Vagina (tissue), 2 donors: ENCODE measurements around the gene HPD. TPM values are rescaled to one million over a fixed set of nuclear protein-coding genes. Genes with fewer than 3 reads are reported as not detected.

Source experiments
- DNase-seq, 2 donors: peaks; one replicate each; pipeline ENCODE4 v3.0.0-alpha.2; 2017; ENCODE audit errors: extremely low spot score in 2 of 2
- H3K27ac ChIP-seq: fragments of 200-600 bp; sonication (generic); one replicate; pipeline ENCODE4 v1.5.1; 2019
- H3K27me3 ChIP-seq: fragments of 200-600 bp; sonication (generic); one replicate; pipeline ENCODE4 v1.5.1; 2019
- H3K36me3 ChIP-seq, 2 donors: fragments of 200-600 bp; sonication (generic); one replicate each; pipeline ENCODE4 v1.5.1; 2017 to 2019
- H3K4me1 ChIP-seq: fragments of 200-600 bp; sonication (generic); one replicate; pipeline ENCODE4 v1.5.1; 2019
- H3K4me3 ChIP-seq, 2 donors: fragments of 200-600 bp; sonication (generic); 1 replicate in 1 of 2; 2 replicates in 1 of 2; pipeline ENCODE4 v1.5.1; 2016 to 2019
- H3K9me3 ChIP-seq: fragments of 200-600 bp; sonication (generic); one replicate; pipeline ENCODE4 v1.5.1; 2019
- POLR2A ChIP-seq, 2 donors: fragments of 450-650 bp; IDR thresholded peaks; one replicate each; pipeline ENCODE4 v1.6.1; 2017; ENCODE audit warnings: antibody characterized with exemption in 2 of 2, mild to moderate bottlenecking in 2 of 2, moderate library complexity in 2 of 2
- POLR2AphosphoS5 ChIP-seq, 2 donors: sonication (generic); formaldehyde crosslinking; IDR thresholded peaks; one replicate each; pipeline ENCODE4 v1.9.0; 2017; ENCODE audit warnings: antibody characterized with exemption in 2 of 2, mild to moderate bottlenecking in 2 of 2, low read depth in 1 of 2; ENCODE audit not compliant: insufficient read depth in 1 of 2
- intact Hi-C: fragments of 100-400 bp; cut with DNase I; formaldehyde crosslinking; loops from one replicate; pipeline ENCODE4 v1.15.1; 2023
- total RNA-seq: library from RNA; depleted of rRNA; stranded (reverse); fragments of >200 nt; gene quantifications from one replicate; pipeline ENCODE4 v1.2.3, GENCODE V29; 2016
- TF ChIP-seq, protein P1 (sequence below), 3 experiments: fragments of 450-650 bp in 2 of 3; fragments of 200-600 bp in 1 of 3; sonication (generic) in 1 of 3; IDR thresholded peaks; one replicate each; pipeline ENCODE4 v1.5.1; 2017 to 2019; ENCODE audit warnings: antibody characterized with exemption in 3 of 3, mild to moderate bottlenecking in 2 of 3, moderate library complexity in 2 of 3

Gene HPD
- total RNA-seq, 1 donor from 2014 or later = not detected

DNA sequence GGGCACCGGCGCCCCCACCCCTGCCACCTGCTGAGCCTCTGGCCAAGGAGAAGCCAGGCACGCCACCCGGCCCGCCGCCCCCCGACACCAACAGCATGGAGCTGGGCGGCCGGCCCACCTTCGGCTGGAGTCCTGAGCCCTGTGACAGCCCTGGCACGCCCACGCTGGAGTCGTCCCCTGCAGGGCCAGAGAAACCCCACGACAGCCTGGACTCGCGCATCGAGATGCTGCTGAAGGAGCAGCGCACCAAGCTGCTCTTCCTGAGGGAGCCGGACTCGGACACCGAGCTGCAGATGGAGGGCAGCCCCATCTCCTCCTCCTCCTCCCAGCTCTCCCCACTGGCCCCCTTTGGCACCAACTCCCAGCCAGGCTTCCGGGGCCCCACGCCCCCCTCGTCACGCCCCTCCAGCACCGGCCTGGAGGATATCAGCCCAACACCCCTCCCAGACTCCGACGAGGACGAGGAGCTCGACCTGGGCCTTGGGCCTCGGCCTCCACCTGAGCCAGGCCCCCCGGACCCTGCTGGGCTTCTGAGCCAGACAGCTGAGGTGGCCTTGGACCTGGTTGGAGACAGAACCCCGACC is 48.3 kb downstream of the HPD start:
- Histone ChIP-seq H3K36me3 (peaks cover 0 to 41% of the 10 kb centered on the region in 2 donors), H3K9me3 (no peaks in the 10 kb centered on the region), H3K4me3 (peak overlapping the region in 1 of 2 donors; percentile 74), H3K27ac (peak overlapping the region; percentile 94), H3K4me1 (peaks cover 69% of the 10 kb centered on the region), H3K27me3 (no peaks in the 10 kb centered on the region)
- intact Hi-C loops = no loop called here
- TF ChIP-seq, protein P1, sequence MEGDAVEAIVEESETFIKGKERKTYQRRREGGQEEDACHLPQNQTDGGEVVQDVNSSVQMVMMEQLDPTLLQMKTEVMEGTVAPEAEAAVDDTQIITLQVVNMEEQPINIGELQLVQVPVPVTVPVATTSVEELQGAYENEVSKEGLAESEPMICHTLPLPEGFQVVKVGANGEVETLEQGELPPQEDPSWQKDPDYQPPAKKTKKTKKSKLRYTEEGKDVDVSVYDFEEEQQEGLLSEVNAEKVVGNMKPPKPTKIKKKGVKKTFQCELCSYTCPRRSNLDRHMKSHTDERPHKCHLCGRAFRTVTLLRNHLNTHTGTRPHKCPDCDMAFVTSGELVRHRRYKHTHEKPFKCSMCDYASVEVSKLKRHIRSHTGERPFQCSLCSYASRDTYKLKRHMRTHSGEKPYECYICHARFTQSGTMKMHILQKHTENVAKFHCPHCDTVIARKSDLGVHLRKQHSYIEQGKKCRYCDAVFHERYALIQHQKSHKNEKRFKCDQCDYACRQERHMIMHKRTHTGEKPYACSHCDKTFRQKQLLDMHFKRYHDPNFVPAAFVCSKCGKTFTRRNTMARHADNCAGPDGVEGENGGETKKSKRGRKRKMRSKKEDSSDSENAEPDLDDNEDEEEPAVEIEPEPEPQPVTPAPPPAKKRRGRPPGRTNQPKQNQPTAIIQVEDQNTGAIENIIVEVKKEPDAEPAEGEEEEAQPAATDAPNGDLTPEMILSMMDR (IDR thresholded peaks at IDR 0.05) = no peak
- TF ChIP-seq POLR2AphosphoS5 (IDR thresholded peaks at IDR 0.05; ENCODE audit: insufficient read depth in 1 of 2, low read depth in 1 of 2) (no peak), POLR2A (IDR thresholded peaks at IDR 0.05) (no peak)
- no peak for DNase-seq

DNA sequence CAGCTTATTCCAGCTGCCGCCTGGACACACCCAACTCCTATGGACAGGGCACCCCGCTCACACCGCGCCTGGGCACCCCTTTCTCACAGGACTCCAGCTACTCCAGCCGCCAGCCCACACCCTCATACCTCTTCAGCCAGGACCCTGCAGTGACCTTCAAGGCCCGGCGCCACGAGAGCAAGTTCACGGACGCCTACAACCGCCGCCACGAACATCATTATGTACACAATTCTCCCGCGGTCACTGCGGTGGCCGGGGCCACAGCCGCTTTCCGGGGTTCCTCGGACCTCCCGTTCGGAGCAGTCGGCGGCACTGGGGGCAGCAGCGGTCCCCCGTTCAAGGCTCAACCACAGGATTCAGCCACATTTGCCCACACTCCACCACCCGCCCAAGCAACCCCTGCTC is 48.9 kb downstream of the HPD start:
- no peak overlapping the region for H3K27ac ChIP-seq
- H3K36me3 ChIP-seq = peaks cover 0 to 35% of the 10 kb centered on the region in 2 donors
- H3K27me3 ChIP-seq = no peaks in the 10 kb centered on the region
- DNase-seq = no peak
- intact Hi-C loops = no loop called here
- peaks cover 75% of the 10 kb centered on the region for H3K4me1 ChIP-seq
- H3K9me3 ChIP-seq = no peaks in the 10 kb centered on the region
- no peak overlapping the region for H3K4me3 ChIP-seq
- TF ChIP-seq POLR2A (IDR thresholded peaks at IDR 0.05) (no peak), POLR2AphosphoS5 (IDR thresholded peaks at IDR 0.05; ENCODE audit: insufficient read depth in 1 of 2, low read depth in 1 of 2) (no peak)
- TF ChIP-seq, protein P1 (IDR thresholded peaks at IDR 0.05) = no peak

DNA sequence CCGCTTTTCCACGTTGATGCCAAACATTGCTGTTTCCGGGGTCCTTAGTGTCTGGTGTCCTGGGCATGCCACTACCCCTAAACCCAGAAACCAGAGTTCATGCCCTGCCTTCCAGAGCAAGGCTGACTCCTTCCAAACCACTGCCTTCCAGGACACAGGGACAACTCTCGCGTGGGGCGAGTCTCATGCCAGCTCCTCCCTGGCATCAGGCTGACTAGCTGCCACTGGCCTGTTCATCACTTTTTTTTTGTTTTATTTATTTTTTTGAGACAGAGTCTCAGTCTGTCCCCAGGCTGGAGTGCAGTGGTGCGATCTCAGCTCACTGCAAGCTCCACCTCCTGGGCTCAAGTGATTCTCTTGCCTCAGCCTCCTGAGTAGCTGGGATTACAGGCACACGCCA is 50.0 kb downstream of the HPD start:
- Histone ChIP-seq H3K36me3 (peaks cover 0 to 30% of the 10 kb centered on the region in 2 donors), H3K27me3 (no peaks in the 10 kb centered on the region), H3K27ac (no peak overlapping the region), H3K4me1 (peaks cover 71% of the 10 kb centered on the region), H3K4me3 (no peak overlapping the region), H3K9me3 (no peaks in the 10 kb centered on the region)
- TF ChIP-seq POLR2AphosphoS5 (IDR thresholded peaks at IDR 0.05; ENCODE audit: insufficient read depth in 1 of 2, low read depth in 1 of 2) (no peak), POLR2A (IDR thresholded peaks at IDR 0.05) (no peak)
- TF ChIP-seq, protein P1 (IDR thresholded peaks at IDR 0.05) = no peak
- DNase-seq = no peak
- intact Hi-C loops = no loop called here

DNA sequence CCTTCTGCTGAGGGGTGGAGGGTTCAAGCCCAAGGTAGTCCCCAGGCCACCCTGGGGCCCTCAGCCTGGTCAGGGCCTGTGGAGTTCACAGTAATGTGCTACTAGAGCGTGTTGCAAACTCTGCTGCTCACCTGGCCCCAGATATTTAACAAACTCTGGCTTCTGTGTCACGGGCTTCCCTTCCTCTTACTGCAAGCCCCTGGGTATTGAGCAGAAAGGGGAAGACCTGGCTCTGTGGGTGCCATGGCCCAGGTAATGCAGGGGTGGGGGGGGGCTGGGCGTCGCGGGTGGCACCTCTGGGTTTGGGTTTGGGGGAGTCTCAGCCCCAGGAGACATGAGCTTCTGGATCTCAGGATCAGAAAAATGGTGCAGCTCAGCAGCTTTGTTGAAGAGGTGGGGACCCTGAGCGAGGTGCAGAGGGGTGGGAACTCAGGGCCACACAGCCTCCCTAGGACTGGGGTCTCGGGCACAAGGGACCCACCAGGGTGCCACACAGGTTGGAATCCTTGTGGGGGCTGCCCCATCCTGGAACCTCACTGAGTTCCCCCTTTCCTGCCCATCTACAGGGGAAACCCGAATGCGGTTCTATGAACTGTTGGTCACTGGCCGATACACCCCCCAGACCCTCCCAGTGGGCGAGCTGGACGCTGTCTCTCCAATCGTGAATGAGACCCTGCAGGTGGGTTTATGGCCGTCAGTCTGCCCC is 50.9 kb downstream of the HPD start:
- intact Hi-C loops = no loop called here
- Histone ChIP-seq H3K4me3 (no peak overlapping the region), H3K9me3 (no peaks in the 10 kb centered on the region), H3K36me3 (peaks cover 0 to 30% of the 10 kb centered on the region in 2 donors), H3K27me3 (no peaks in the 10 kb centered on the region), H3K27ac (peak overlapping the region; percentile 100), H3K4me1 (peaks cover 63% of the 10 kb centered on the region)
- no peak for TF ChIP-seq POLR2AphosphoS5 (IDR thresholded peaks at IDR 0.05; ENCODE audit: insufficient read depth in 1 of 2, low read depth in 1 of 2)
- no peak for TF ChIP-seq POLR2A (IDR thresholded peaks at IDR 0.05)
- TF ChIP-seq, protein P1 (IDR thresholded peaks at IDR 0.05) = no peak
- DNase-seq = no peak
